ENCODE results near the gene RIPK4. TPM values are rescaled to one million over a fixed set of nuclear protein-coding genes. Genes with fewer than 3 reads are reported as not detected.

The RIPK4 gene
- total RNA-seq, 3 donors from 2014 or later = 5.1 to 14.8 (median 10.2) TPM

DNA sequence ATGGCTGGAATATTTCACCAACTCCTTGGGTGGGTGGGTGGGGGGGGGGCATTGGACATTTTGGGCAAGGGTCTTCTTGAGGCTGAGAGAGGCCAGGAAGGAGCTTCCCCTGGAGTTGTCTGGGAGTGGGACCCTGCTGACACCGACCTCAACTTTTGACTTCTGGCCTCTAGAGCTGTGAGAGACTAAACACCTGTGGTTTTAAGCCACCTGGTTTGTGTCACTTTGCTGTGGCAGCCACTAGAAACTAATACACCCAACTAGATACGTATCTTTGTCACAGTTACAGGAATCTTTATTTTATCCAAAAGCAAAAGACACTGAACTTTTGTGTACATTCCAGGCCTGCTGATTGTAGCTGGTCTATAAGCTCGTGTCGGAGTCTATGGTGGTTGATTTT is 9.9 kb upstream of the RIPK4 start:
- TF ChIP-seq, protein P1, sequence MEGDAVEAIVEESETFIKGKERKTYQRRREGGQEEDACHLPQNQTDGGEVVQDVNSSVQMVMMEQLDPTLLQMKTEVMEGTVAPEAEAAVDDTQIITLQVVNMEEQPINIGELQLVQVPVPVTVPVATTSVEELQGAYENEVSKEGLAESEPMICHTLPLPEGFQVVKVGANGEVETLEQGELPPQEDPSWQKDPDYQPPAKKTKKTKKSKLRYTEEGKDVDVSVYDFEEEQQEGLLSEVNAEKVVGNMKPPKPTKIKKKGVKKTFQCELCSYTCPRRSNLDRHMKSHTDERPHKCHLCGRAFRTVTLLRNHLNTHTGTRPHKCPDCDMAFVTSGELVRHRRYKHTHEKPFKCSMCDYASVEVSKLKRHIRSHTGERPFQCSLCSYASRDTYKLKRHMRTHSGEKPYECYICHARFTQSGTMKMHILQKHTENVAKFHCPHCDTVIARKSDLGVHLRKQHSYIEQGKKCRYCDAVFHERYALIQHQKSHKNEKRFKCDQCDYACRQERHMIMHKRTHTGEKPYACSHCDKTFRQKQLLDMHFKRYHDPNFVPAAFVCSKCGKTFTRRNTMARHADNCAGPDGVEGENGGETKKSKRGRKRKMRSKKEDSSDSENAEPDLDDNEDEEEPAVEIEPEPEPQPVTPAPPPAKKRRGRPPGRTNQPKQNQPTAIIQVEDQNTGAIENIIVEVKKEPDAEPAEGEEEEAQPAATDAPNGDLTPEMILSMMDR (IDR thresholded peaks at IDR 0.05) = no peak
- intact Hi-C loops (cut with DNase I, micrococcal nuclease) = loop anchor here in 1 of 2 donors (5.0 to 10.0 kb wide), 2 partner anchors 142 to 164 kb away; no protein-coding TSS in a partner anchor

DNA sequence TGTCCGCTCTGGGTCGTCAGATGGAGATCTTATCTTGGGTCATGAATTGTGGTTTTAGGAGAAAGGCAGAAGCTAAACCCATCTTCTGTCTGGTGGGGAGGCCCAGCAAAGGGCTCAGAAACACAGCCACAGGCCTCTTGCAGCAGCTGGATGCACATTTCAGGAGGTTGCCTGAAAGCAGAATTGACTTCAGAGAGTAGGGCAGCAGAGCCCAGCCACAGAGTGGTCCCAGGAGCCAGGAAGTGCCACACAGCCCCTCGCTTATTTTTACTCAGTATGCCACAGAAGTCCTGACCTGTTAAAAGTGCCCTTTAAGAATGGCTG is 8.3 kb upstream of the RIPK4 start:
- intact Hi-C loops (cut with DNase I, micrococcal nuclease) = loop anchor here in 1 of 2 donors (5.0 to 10.0 kb wide), 2 partner anchors 140 to 163 kb away; no protein-coding TSS in a partner anchor
- H3K4me3 ChIP-seq = no peak overlapping the region
- no peaks in the 10 kb centered on the region for H3K36me3 ChIP-seq (ENCODE audit: low read depth)
- ATAC-seq (no peak), DNase-seq (no peak)
- no peaks in the 10 kb centered on the region for H3K9me3 ChIP-seq
- TF ChIP-seq, protein P1 (IDR thresholded peaks at IDR 0.05) = no peak
- H3K4me1 ChIP-seq (ENCODE audit: low read depth) = peaks cover 10% of the 10 kb centered on the region

More for the DNA sequence above, 9.9 kb upstream of the RIPK4 start:
- H3K4me3 ChIP-seq = no peak overlapping the region
- DNase-seq (no peak), ATAC-seq (no peak)
- H3K4me1 ChIP-seq (ENCODE audit: low read depth) = peaks cover 10% of the 10 kb centered on the region
- H3K36me3 ChIP-seq (ENCODE audit: low read depth) = no peaks in the 10 kb centered on the region
- H3K9me3 ChIP-seq = no peaks in the 10 kb centered on the region

DNA sequence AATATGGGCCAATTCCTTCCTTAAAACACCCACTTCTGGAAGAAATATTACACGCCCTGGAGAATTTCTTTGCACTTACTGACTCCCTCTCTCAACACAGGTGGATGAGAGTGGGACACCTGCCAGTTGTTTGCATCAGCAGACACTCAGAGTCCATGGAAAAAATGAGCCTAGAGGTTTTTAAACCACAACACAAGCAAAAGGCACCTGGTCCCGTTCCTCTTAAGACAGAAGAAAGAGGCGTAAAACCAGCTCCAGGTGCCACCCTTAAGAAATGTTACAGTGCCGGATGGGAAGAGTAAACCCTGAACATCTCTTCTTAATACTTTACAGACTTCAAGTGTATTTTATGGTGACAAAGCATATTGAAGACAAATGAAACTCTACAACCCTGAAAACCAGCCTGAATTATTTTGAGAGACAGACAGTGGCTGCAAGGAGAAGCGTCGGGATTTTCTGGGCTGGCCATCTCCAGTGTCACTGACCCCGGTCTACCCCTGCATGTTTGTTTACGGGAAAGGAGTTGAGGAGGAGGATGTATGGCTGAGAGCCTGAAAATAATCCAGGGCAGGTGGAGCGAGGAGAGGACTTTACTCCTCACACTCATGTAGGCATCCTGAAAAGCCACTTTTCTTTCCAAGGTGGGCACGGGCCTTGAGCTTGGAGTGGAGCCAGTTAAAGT is 7.8 kb upstream of the RIPK4 start:
- TF ChIP-seq, protein P1 (IDR thresholded peaks at IDR 0.05) = no peak
- no peak for DNase-seq
- H3K4me3 ChIP-seq = no peak overlapping the region

DNA sequence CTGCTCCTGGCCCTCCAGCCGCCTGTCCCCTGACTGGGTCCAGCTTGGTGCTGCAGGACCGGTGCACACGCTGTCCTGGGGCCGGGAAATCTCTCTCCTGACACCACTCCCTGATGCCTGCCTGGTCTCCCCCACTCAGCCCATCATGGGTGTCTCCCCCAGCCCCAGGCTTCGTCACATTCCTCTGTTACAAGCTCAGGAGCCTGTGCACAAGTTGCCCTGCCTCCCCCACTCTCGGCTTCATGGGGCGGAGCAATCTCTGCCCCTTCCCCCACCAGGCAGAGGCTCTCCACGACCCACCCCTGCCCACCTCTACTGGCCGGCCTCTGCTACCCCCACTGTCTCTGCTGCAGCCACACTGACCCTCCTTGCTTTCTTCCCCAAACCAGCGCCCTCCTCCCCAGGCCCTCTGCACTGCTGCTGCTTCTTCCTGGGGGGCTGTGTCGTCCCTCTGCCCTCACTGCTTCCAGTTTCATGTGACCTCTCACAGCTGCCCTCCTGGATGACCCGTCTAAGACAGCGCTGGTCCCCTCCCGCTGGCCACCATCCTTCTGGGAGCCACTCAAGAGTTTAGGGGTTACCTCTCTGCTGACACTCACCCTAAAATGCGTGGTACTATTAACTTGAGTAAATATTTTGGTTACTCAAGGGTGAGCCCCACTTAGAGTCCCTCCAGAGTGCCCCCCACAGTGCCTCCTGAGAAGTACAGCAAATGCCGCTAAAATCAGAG is 5.7 kb upstream of the RIPK4 start:
- TF ChIP-seq, protein P1 (IDR thresholded peaks at IDR 0.05) = no peak
- no peaks in the 10 kb centered on the region for H3K36me3 ChIP-seq (ENCODE audit: low read depth)
- intact Hi-C loops (cut with DNase I, micrococcal nuclease) = loop anchor here in 1 of 2 donors (10.0 kb wide), 1 partner anchor 138 kb away; no protein-coding TSS in a partner anchor
- DNase-seq (no peak), ATAC-seq (no peak)
- no peaks in the 10 kb centered on the region for H3K9me3 ChIP-seq
- H3K4me1 ChIP-seq (ENCODE audit: low read depth) = peaks cover 10% of the 10 kb centered on the region
- H3K4me3 ChIP-seq = no peak overlapping the region

More for the DNA sequence above, 7.8 kb upstream of the RIPK4 start:
- H3K9me3 ChIP-seq = no peaks in the 10 kb centered on the region
- intact Hi-C loops (cut with DNase I, micrococcal nuclease) = loop anchor here in 1 of 2 donors (5.0 to 10.0 kb wide), 2 partner anchors 140 to 162 kb away; no protein-coding TSS in a partner anchor
- ATAC-seq = no peak
- peaks cover 10% of the 10 kb centered on the region for H3K4me1 ChIP-seq (ENCODE audit: low read depth)
- H3K36me3 ChIP-seq (ENCODE audit: low read depth) = no peaks in the 10 kb centered on the region

DNA sequence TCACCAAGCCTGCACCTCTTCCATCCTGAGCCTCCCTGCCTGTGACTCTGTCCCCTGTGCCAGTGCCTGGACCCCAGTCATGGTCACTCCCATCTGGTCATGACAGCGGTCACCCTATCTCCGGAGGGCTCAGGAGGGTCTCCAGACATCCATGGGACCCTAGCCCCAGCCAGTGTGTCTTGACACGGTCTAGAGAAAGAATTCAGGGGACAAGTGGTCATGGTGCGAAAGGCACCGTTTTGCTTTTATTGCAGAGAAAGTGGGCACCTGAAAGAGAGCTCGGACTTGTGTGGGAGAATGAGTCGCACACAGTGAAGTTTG is 4.7 kb upstream of the RIPK4 start:
- H3K4me3 ChIP-seq = no peak overlapping the region
- H3K36me3 ChIP-seq (ENCODE audit: low read depth) = no peaks in the 10 kb centered on the region
- intact Hi-C loops (cut with DNase I, micrococcal nuclease) = loop anchor here in 1 of 2 donors (10.0 kb wide), 1 partner anchor 137 kb away; no protein-coding TSS in a partner anchor
- no peak for ATAC-seq
- TF ChIP-seq, protein P1 (IDR thresholded peaks at IDR 0.05) = no peak
- H3K4me1 ChIP-seq (ENCODE audit: low read depth) = peaks cover 13% of the 10 kb centered on the region
- no peak for DNase-seq
- H3K9me3 ChIP-seq = no peaks in the 10 kb centered on the region

Data from mucosa of descending colon (tissue), 3 donors.